ENCODE results near the gene IL1RAP. TPM values are rescaled to one million over a fixed set of nuclear protein-coding genes. Genes with fewer than 3 reads are reported as not detected.
"Not testable (repeated sequence)": the region's sequence is repeated elsewhere in the genome, so short reads cannot be mapped to it uniquely, and the experiment has no call there.

Gene IL1RAP
- total RNA-seq, 1 donor from 2014 or later = 7.7 TPM

DNA sequence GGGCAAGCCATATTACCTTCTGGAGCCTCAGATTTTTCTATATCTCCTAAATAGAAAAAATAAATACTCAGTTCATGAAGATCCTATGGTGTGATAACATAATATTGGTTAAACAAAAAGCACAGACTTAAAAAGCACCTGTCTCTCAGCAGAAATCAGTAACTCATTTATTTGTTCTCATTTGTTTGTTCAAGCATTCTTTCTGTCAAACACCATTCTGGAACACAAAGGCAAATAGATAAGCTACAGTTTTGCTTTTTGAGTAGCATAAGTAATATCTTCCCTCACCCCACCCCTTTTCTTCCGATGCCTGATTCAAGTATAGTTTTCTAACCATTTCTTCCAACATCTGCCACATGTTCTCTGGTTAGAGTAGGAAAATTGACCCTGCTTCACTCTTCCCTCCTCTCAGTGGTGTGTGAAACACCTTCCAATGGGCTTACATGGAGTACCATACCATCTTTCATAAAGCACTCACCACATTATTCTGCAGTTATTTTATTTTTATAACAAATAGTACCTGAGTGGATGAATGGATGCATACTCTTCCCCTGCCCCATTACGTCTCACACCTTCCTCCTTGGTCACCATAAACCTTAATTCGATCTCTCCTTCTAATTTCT is 8.4 kb upstream of the IL1RAP start:
- no peak overlapping the region for H3K4me3 ChIP-seq (ENCODE audit: low read depth, low read length)
- TF ChIP-seq, protein P1, sequence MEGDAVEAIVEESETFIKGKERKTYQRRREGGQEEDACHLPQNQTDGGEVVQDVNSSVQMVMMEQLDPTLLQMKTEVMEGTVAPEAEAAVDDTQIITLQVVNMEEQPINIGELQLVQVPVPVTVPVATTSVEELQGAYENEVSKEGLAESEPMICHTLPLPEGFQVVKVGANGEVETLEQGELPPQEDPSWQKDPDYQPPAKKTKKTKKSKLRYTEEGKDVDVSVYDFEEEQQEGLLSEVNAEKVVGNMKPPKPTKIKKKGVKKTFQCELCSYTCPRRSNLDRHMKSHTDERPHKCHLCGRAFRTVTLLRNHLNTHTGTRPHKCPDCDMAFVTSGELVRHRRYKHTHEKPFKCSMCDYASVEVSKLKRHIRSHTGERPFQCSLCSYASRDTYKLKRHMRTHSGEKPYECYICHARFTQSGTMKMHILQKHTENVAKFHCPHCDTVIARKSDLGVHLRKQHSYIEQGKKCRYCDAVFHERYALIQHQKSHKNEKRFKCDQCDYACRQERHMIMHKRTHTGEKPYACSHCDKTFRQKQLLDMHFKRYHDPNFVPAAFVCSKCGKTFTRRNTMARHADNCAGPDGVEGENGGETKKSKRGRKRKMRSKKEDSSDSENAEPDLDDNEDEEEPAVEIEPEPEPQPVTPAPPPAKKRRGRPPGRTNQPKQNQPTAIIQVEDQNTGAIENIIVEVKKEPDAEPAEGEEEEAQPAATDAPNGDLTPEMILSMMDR (conservative IDR thresholded peaks at IDR 0.05; ENCODE audit: low read depth, low read length) = no peak
- no peak for DNase-seq (ENCODE audit: low read depth)

DNA sequence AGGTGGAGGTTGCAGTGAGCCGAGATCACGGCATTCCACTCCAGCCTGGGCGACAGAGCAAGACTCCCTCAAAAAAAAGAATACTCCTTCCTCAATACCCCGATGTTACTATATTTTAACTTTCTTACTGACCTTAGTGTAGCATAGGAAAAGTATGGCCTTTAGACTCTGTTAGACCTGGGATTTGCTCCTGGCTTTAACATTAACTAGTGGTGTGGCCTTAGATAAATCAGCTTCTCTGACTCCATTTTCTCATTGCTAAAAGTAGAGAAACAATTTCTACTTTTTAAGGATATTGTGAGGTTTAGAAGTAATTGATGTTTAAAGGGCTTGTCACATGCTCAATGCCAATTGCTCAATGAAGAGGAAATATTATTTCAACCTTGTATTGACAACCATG is 7.6 kb upstream of the IL1RAP start:
- DNase-seq (ENCODE audit: low read depth) = no peak
- TF ChIP-seq, protein P1 (conservative IDR thresholded peaks at IDR 0.05; ENCODE audit: low read depth, low read length) = no peak
- no peak overlapping the region for H3K4me3 ChIP-seq (ENCODE audit: low read depth, low read length)

DNA sequence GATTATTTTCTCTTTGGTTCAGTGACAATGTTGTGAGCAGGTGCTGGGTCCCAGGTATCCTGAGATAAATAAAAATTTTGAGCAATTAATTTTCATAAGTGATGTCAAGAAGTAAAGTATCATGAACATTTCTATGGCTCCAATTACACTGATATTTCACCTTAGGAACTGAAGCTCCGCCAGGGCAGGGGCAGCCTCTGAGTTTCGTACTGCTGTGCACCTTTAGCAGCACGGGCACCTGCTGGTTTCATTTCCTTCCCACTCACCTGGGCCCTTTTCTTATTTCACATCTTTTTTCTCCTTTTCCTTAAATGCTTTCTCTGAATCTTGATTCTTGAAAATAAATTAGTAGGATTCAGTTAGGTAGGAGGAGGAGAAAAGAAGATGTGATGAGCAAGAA is 1.2 kb upstream of the IL1RAP start:
- no peak overlapping the region for H3K4me3 ChIP-seq (ENCODE audit: low read depth, low read length)
- no peak for DNase-seq (ENCODE audit: low read depth)
- TF ChIP-seq, protein P1 (conservative IDR thresholded peaks at IDR 0.05; ENCODE audit: low read depth, low read length) = no peak

DNA sequence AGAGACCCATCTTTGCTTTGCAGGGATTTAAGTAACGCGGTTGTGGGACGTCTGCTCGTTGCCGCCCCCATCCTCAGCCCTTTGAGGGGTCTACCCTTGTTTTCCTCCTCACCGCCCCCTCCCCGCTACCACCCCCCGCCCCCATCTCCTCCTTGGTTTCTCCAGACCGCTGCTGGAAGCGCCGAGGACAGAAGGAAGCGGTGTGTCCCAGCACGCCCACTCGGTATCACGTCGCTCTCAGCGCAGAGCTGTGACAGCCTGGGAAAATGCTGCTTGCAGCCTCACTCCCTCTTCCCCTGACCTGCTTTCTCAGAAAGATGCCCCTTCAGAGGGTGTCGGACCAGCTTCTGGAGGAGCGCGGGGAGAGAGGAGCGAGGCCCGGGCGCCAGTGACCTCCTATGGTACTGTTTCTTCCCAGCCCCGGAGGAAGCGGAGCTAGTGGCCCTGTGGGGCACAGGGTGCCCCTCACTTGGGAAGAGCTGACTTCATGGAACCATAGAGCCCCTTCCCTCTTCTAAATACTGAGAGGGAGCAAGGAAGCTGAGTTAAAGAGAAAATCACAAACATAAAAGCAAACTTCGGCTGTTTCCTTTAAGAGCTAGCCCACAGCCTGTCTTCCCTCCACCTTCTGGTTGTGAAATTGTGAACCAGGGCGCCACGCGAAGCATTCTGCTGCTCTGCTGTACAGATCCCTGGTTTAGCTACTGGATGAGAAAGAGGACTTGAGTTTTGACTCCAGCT is 698 bp downstream of the IL1RAP start:
- DNase-seq (ENCODE audit: low read depth) = no peak
- H3K4me3 ChIP-seq (ENCODE audit: low read depth, low read length) = peak overlapping the region; percentile 90
- TF ChIP-seq, protein P1 (conservative IDR thresholded peaks at IDR 0.05; ENCODE audit: low read depth, low read length) = no peak

DNA sequence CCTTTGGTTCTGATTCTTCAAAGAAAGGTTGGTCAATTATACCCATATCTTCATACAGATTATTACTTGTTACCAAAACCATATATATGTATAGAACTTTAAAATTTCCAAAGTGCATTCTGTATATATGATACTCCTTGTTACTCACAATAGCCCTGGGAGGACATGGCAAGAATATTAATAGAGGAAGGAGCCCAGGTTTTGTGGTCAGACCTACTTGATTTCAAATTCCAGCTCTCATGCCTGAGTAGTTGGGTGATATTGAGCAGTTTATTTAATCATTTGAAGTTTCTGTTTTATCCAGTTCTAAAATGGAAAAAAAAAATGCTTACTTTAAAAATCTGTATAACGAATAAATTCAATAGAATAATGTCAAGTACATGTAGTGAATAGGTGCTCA is 2.5 kb downstream of the IL1RAP start:
- TF ChIP-seq, protein P1 (conservative IDR thresholded peaks at IDR 0.05; ENCODE audit: low read depth, low read length) = no peak
- H3K4me3 ChIP-seq (ENCODE audit: low read depth, low read length) = no peak overlapping the region
- DNase-seq (ENCODE audit: low read depth) = no peak

DNA sequence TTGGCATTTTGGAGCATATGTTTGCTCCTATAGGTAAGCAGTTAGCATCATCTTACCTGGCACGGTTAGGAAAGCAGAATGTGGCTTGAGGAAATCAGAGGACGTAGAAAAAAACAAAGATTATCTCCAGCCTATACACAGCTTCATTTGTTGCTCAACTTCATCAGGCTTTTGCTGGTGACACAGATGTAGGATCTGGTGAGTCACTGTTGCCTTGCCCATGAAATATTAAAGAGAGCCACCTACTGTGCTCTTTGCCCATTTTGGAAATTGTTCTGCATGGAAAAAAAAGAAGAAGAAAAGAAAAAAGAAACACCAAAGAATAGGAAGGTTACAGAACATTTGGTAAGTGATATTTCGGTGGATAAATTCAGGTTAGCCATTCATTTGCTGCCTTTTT is 3.8 kb downstream of the IL1RAP start:
- no peak overlapping the region for H3K4me3 ChIP-seq (ENCODE audit: low read depth, low read length)
- TF ChIP-seq, protein P1 (conservative IDR thresholded peaks at IDR 0.05; ENCODE audit: low read depth, low read length) = no peak
- DNase-seq (ENCODE audit: low read depth) = no peak

DNA sequence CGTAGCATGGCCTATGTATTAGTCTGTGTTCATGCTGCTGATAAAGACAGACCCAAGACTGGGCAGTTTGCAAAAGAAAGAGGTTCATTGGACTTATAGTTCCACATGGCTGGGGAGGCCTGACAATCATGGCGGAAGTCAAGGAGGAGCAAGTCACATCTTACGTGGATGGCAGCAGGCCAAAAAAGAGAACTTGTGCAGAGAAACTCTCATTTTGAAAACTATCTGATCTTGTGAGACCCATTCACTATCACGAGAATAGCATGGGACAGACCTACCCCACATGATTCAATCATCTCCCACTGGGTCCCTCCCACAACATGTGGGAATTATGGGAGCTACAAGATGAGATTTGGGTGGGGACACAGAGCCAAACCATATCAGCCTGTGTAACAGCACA is 4.6 kb downstream of the IL1RAP start:
- DNase-seq (ENCODE audit: low read depth) = not testable (repeated sequence)

More for the DNA sequence above, 4.6 kb downstream of the IL1RAP start:
- not testable (repeated sequence) for H3K4me3 ChIP-seq (ENCODE audit: low read depth, low read length)

Data from epithelial cell of proximal tubule (primary cell).